ENCODE results near the gene IDH2. TPM values are rescaled to one million over a fixed set of nuclear protein-coding genes. Genes with fewer than 3 reads are reported as not detected.

IDH2 gene
- polyA plus RNA-seq, 1 donor from 2014 or later = 84.7 TPM

DNA sequence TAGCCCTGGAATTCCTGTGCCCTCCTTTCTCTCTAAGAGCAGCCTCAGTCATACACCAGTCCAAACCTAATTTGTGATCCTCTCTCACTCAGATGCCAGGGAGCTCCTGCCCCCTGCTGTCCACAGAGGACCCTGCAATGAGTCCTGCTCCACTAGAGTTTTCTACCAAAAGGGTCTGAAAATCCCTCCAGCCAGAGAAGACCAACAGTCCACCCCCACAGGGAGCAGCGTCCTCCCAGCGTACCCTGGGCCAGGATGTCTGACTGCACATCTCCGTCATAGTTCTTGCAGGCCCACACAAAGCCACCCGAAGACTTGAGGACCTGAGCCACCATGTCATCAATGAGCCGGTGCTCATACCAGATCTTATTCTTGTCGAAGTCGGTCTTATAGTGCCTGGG, 15.4 kb downstream of the IDH2 start:
- peaks cover 4% of the 10 kb centered on the region for H3K36me3 ChIP-seq (ENCODE audit: insufficient read depth, low read length)
- no peaks in the 10 kb centered on the region for H3K79me2 ChIP-seq (replicated peaks; ENCODE audit: insufficient read depth, low read length)

DNA sequence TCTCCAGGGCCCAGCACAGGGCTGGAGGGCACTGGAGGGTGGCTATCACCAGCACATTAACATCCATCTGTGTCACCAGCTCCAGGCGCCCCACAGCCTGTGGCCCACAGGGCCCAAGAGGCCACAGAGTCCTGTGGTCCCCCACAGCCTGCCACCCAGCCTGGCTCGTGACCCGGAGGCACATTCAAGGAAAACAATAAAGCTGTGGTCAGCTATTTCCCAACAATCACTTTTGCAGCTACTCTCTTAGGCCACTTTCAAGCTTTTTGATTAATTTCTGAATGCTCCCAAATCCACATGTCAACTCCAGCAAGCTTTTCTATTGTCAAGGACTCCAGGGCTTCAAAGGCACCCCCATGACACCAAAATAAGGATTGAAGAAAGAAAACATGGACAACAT, 16.7 kb downstream of the IDH2 start:
- Histone ChIP-seq H3K9ac (ENCODE audit: low read length) (no peak overlapping the region), H2AFZ (ENCODE audit: low read depth, low read length) (no peak overlapping the region), H3K27ac (ENCODE audit: low read length) (no peak overlapping the region), H3K27me3 (ENCODE audit: insufficient read depth, low read depth, low read length) (no peaks in the 10 kb centered on the region), H3K9me2 (ENCODE audit: insufficient read depth, low read length) (no peaks in the 10 kb centered on the region), H3K4me3 (ENCODE audit: low read length) (no peak overlapping the region), H3K79me2 (replicated peaks; ENCODE audit: insufficient read depth, low read length) (no peaks in the 10 kb centered on the region), H3K4me2 (ENCODE audit: low read length) (no peak overlapping the region), H3K36me3 (ENCODE audit: insufficient read depth, low read length) (peaks cover 4% of the 10 kb centered on the region), H3F3A (ENCODE audit: insufficient read depth, low read length, poor library complexity, severe bottlenecking) (no peaks in the 10 kb centered on the region), H4K20me1 (ENCODE audit: insufficient read depth) (no peaks in the 10 kb centered on the region), H3K9me3 (ENCODE audit: low read length) (no peaks in the 10 kb centered on the region)
- TF ChIP-seq POLR2AphosphoS5 (IDR thresholded peaks at IDR 0.05) = no peak
- no peak for TF ChIP-seq SMC3 (conservative IDR thresholded peaks at IDR 0.05; ENCODE audit: poor library complexity)
- no peak for TF ChIP-seq TAF1 (IDR thresholded peaks at IDR 0.05; ENCODE audit: low read depth)
- no peak for TF ChIP-seq EP300 (conservative IDR thresholded peaks at IDR 0.05; ENCODE audit: poor library complexity, severe bottlenecking)
- no peak for TF ChIP-seq REST (IDR thresholded peaks at IDR 0.05; ENCODE audit: borderline replicate concordance)

More for the DNA sequence above, 15.4 kb downstream of the IDH2 start:
- H3K27me3 ChIP-seq (ENCODE audit: insufficient read depth, low read depth, low read length) = no peaks in the 10 kb centered on the region
- no peak overlapping the region for H3K4me3 ChIP-seq (ENCODE audit: low read length)
- no peak overlapping the region for H3K9ac ChIP-seq (ENCODE audit: low read length)
- no peaks in the 10 kb centered on the region for H3K9me2 ChIP-seq (ENCODE audit: insufficient read depth, low read length)
- H2AFZ ChIP-seq (ENCODE audit: low read depth, low read length) = no peak overlapping the region
- no peak overlapping the region for H3K4me2 ChIP-seq (ENCODE audit: low read length)
- H4K20me1 ChIP-seq (ENCODE audit: insufficient read depth) = no peaks in the 10 kb centered on the region
- H3K27ac ChIP-seq (ENCODE audit: low read length) = no peak overlapping the region
- TF ChIP-seq CTCF (IDR thresholded peaks at IDR 0.05; ENCODE audit: poor library complexity, severe bottlenecking) = peak; percentile 58
- no peak for TF ChIP-seq EZH2 (IDR thresholded peaks at IDR 0.05; ENCODE audit: borderline replicate concordance, insufficient read depth, low read length, poor library complexity, severe bottlenecking)
- no peak for TF ChIP-seq TAF1 (IDR thresholded peaks at IDR 0.05; ENCODE audit: low read depth)
- TF ChIP-seq RAD21 (conservative IDR thresholded peaks at IDR 0.05) = peak; percentile 61
- TF ChIP-seq SMC3 (conservative IDR thresholded peaks at IDR 0.05; ENCODE audit: poor library complexity) = peak; percentile 64
- H3F3A ChIP-seq (ENCODE audit: insufficient read depth, low read length, poor library complexity, severe bottlenecking) = no peaks in the 10 kb centered on the region
- H3K9me3 ChIP-seq (ENCODE audit: low read length) = no peaks in the 10 kb centered on the region

- no peak overlapping the region for H3K4me3 ChIP-seq (ENCODE audit: low read length)
- no peaks in the 10 kb centered on the region for H3K79me2 ChIP-seq (replicated peaks; ENCODE audit: insufficient read depth, low read length)
- H3K27me3 ChIP-seq (ENCODE audit: insufficient read depth, low read depth, low read length) = no peaks in the 10 kb centered on the region
- H3K9me2 ChIP-seq (ENCODE audit: insufficient read depth, low read length) = no peaks in the 10 kb centered on the region
- no peaks in the 10 kb centered on the region for H4K20me1 ChIP-seq (ENCODE audit: insufficient read depth)
- H2AFZ ChIP-seq (ENCODE audit: low read depth, low read length) = no peak overlapping the region
- H3K4me2 ChIP-seq (ENCODE audit: low read length) = no peak overlapping the region
- no peak overlapping the region for H3K9ac ChIP-seq (ENCODE audit: low read length)
- no peaks in the 10 kb centered on the region for H3F3A ChIP-seq (ENCODE audit: insufficient read depth, low read length, poor library complexity, severe bottlenecking)
- H3K36me3 ChIP-seq (ENCODE audit: insufficient read depth, low read length) = peaks cover 4% of the 10 kb centered on the region
- H3K9me3 ChIP-seq (ENCODE audit: low read length) = no peaks in the 10 kb centered on the region
- no peak for TF ChIP-seq TAF1 (IDR thresholded peaks at IDR 0.05; ENCODE audit: low read depth)
- TF ChIP-seq EP300 (conservative IDR thresholded peaks at IDR 0.05; ENCODE audit: poor library complexity, severe bottlenecking) = no peak
- no peak for TF ChIP-seq EZH2 (IDR thresholded peaks at IDR 0.05; ENCODE audit: borderline replicate concordance, insufficient read depth, low read length, poor library complexity, severe bottlenecking)
- no peak for TF ChIP-seq REST (IDR thresholded peaks at IDR 0.05; ENCODE audit: borderline replicate concordance)
- no peak for TF ChIP-seq MXI1 (conservative IDR thresholded peaks at IDR 0.05; ENCODE audit: poor library complexity, severe bottlenecking)
- TF ChIP-seq CTCF (IDR thresholded peaks at IDR 0.05; ENCODE audit: poor library complexity, severe bottlenecking) = no peak
- TF ChIP-seq SMC3 (conservative IDR thresholded peaks at IDR 0.05; ENCODE audit: poor library complexity) = no peak
- no peak for TF ChIP-seq RAD21 (conservative IDR thresholded peaks at IDR 0.05)
- no peak for TF ChIP-seq POLR2AphosphoS5 (IDR thresholded peaks at IDR 0.05)
- no peak overlapping the region for H3K27ac ChIP-seq (ENCODE audit: low read length)
Measured at GRCh38 chr15:90084876-90085423, 17.3 kb downstream of the IDH2 start.

Data from neural cell (in vitro differentiated cells).